ENCODE measurements around the gene ATXN10. TPM values are rescaled to one million over a fixed set of nuclear protein-coding genes. Genes with fewer than 3 reads are reported as not detected.

Gene ATXN10
- total RNA-seq, 1 experiment from 2014 or later = 303 TPM

DNA sequence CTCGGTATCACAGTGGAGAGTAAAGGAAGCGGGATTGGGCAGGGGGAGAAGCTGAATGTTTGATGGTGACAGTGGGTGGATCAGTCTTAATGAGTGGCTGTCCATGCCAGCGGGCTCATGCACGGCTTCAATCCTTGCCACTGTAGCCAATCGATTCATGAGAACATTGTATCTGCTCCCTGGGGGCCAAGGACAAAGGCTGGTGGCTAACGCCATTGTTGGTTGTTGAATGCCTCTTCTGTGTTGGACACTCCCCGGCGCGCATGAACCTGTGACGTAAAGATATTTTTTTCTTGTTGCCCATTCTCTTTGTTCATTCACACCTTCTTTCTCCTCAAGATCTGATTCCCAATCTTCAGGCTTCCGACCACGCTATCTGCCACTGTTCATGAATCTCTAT lies 20.9 kb upstream of the ATXN10 start:
- H3K4me1 ChIP-seq (replicated peaks; ENCODE audit: insufficient read depth) = peaks cover 8% of the 10 kb centered on the region
- no peaks in the 10 kb centered on the region for H3K9me2 ChIP-seq (ENCODE audit: insufficient read depth)
- H3K27me3 ChIP-seq (ENCODE audit: insufficient read depth, low read depth) = no peaks in the 10 kb centered on the region
- TF ChIP-seq CTCF (conservative IDR thresholded peaks at IDR 0.05) (no peak), EZH2 (IDR thresholded peaks at IDR 0.05; ENCODE audit: low read depth) (no peak)
- intact Hi-C loops (cut with micrococcal nuclease; ENCODE audit: unreplicated experiment) = no loop called here
- no peak overlapping the region for H2AFZ ChIP-seq
- ChIA-PET POLR2A (ENCODE audit: unreplicated experiment) (no interaction called here), CTCF (no interaction called here)
- no peaks in the 10 kb centered on the region; the same call in 1 of the 2 replicates for H3F3A ChIP-seq (ENCODE audit: insufficient read depth, low read depth)
- no peak overlapping the region for H3K4me3 ChIP-seq
- H4K20me1 ChIP-seq (ENCODE audit: insufficient read depth) = no peaks in the 10 kb centered on the region
- DNase-seq = no peak
- no TSS peak for BruUV-seq (replicated peaks)
- no peaks in the 10 kb centered on the region for H3K9me3 ChIP-seq (ENCODE audit: insufficient read depth, low read depth)
- no peak overlapping the region for H3K27ac ChIP-seq
- no peak overlapping the region for H3K4me2 ChIP-seq
- H3K36me3 ChIP-seq (ENCODE audit: low read depth) = no peaks in the 10 kb centered on the region
- no peaks in the 10 kb centered on the region for H3K79me2 ChIP-seq (ENCODE audit: low read depth)

DNA sequence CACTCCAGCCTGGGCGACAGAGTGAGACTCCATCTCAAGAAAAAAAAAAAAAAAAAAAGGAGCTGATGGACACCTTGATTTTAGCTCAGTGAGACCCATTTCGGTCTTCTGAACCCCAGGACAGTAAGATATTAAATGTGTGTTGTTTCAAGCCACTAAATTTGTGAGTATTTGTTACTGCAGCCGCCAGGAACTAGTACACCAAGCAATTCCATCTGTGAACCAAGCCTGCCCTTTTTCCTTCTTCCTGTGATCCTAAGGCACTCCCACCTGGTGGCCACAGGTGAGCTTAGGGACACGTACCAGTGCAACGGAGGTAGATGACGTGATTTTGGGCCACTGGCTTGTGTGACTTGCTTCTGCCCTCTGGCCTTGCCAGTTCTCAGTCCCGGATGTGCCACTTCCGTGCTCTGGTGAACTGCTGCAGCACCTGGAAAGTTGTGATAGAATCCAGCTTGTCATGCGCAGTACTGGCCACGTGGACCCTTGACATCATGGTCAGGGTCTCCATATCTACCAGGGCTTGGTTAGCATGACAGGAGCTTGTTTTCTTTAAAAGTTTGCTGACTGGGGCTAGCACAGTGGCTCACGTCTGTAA lies 19.6 kb upstream of the ATXN10 start:
- H3F3A ChIP-seq (ENCODE audit: insufficient read depth, low read depth) = no peaks in the 10 kb centered on the region; the same call in 1 of the 2 replicates
- no TSS peak for BruUV-seq (replicated peaks)
- no peak overlapping the region for H3K27ac ChIP-seq
- no peaks in the 10 kb centered on the region for H3K4me1 ChIP-seq (replicated peaks; ENCODE audit: insufficient read depth)
- ChIA-PET CTCF (interaction anchor here (0.6 kb wide), 2 partner anchors 222 to 281 kb away, joined by 3 to 10 read pairs; no protein-coding TSS in a partner anchor), POLR2A (ENCODE audit: unreplicated experiment) (no interaction called here)
- H3K79me2 ChIP-seq (ENCODE audit: low read depth) = no peaks in the 10 kb centered on the region
- no peaks in the 10 kb centered on the region for H3K9me3 ChIP-seq (ENCODE audit: insufficient read depth, low read depth)
- intact Hi-C loops (cut with micrococcal nuclease; ENCODE audit: unreplicated experiment) = no loop called here
- H3K4me3 ChIP-seq = no peak overlapping the region
- no peaks in the 10 kb centered on the region for H3K27me3 ChIP-seq (ENCODE audit: insufficient read depth, low read depth)
- no peak overlapping the region for H2AFZ ChIP-seq
- H3K36me3 ChIP-seq (ENCODE audit: low read depth) = no peaks in the 10 kb centered on the region
- no peak for TF ChIP-seq EZH2 (IDR thresholded peaks at IDR 0.05; ENCODE audit: low read depth)
- TF ChIP-seq CTCF (conservative IDR thresholded peaks at IDR 0.05) = no peak
- no peaks in the 10 kb centered on the region for H4K20me1 ChIP-seq (ENCODE audit: insufficient read depth)
- no peaks in the 10 kb centered on the region for H3K9me2 ChIP-seq (ENCODE audit: insufficient read depth)
- no peak overlapping the region for H3K4me2 ChIP-seq
- no peak for DNase-seq

GRCh38 chr22:45656577-45656976 lies 15.1 kb upstream of the ATXN10 start:
- Histone ChIP-seq H3K9me2 (ENCODE audit: insufficient read depth) (no peaks in the 10 kb centered on the region), H2AFZ (no peak overlapping the region), H3K4me3 (no peak overlapping the region), H4K20me1 (ENCODE audit: insufficient read depth) (no peaks in the 10 kb centered on the region), H3K9me3 (ENCODE audit: insufficient read depth, low read depth) (no peaks in the 10 kb centered on the region), H3K79me2 (ENCODE audit: low read depth) (no peaks in the 10 kb centered on the region), H3K36me3 (ENCODE audit: low read depth) (no peaks in the 10 kb centered on the region), H3K4me2 (no peak overlapping the region), H3K27ac (no peak overlapping the region), H3F3A (ENCODE audit: insufficient read depth, low read depth) (peaks cover 3% of the 10 kb centered on the region; the same call in 1 of the 2 replicates), H3K4me1 (replicated peaks; ENCODE audit: insufficient read depth) (no peaks in the 10 kb centered on the region), H3K27me3 (ENCODE audit: insufficient read depth, low read depth) (no peaks in the 10 kb centered on the region)
- ChIA-PET POLR2A (ENCODE audit: unreplicated experiment) (no interaction called here), CTCF (interaction anchor here (1.2 kb wide), 1 partner anchor 23 kb away, joined by 3 read pairs; no protein-coding TSS in a partner anchor)
- intact Hi-C loops (cut with micrococcal nuclease; ENCODE audit: unreplicated experiment) = no loop called here
- TF ChIP-seq CTCF (conservative IDR thresholded peaks at IDR 0.05) (no peak), EZH2 (IDR thresholded peaks at IDR 0.05; ENCODE audit: low read depth) (no peak)
- no TSS peak for BruUV-seq (replicated peaks)
- no peak for DNase-seq

All from PC-9 (cell line).